Cerebellar nuclear complex (tissue), 1 donor: ENCODE measurements around the gene DPF3.

ENCODE experiments used
- DNase-seq, 2 experiments: peaks; one replicate each; lab custom pipeline; 2025; lab: John Stamatoyannopoulos, UW

DPF3 gene

GRCh38 chr14:72839753-72840607 is 53.9 kb downstream of the DPF3 start:
- no peak for DNase-seq

GRCh38 chr14:72839351-72839750 is 54.5 kb downstream of the DPF3 start:
- no peak for DNase-seq

GRCh38 chr14:72836085-72836484 is 57.8 kb downstream of the DPF3 start:
- DNase-seq: no peak

GRCh38 chr14:72833174-72833573 is 60.7 kb downstream of the DPF3 start:
- DNase-seq: no peak

- no peak for DNase-seq
These were observed 62.9 kb downstream of the DPF3 start for GRCh38 chr14:72830786-72831594.

- DNase-seq: no peak
These were observed 63.5 kb downstream of the DPF3 start for GRCh38 chr14:72830356-72830755.

GRCh38 chr14:72828604-72829003 is 65.3 kb downstream of the DPF3 start:
- no peak for DNase-seq

- no peak for DNase-seq
These were observed 67.9 kb downstream of the DPF3 start for GRCh38 chr14:72826039-72826438.

- no peak for DNase-seq
These were observed 68.4 kb downstream of the DPF3 start for GRCh38 chr14:72825486-72825885.

GRCh38 chr14:72824051-72824450 is 69.8 kb downstream of the DPF3 start:
- DNase-seq: no peak

GRCh38 chr14:72822946-72823611 is 70.8 kb downstream of the DPF3 start:
- DNase-seq: no peak

GRCh38 chr14:72818998-72819397 is 74.9 kb downstream of the DPF3 start:
- DNase-seq: no peak

GRCh38 chr14:72816287-72816686 is 77.6 kb downstream of the DPF3 start:
- no peak for DNase-seq

- DNase-seq: no peak
These were observed 78.5 kb downstream of the DPF3 start for GRCh38 chr14:72815430-72815829.

- peak in 1 of 2 experiments; percentile 79 for DNase-seq
These were observed 81.5 kb downstream of the DPF3 start for GRCh38 chr14:72812292-72812851.

- DNase-seq: no peak
These were observed 83.7 kb downstream of the DPF3 start for GRCh38 chr14:72810201-72810600.

- no peak for DNase-seq
These were observed 84.8 kb downstream of the DPF3 start for GRCh38 chr14:72809063-72809462.

- no peak for DNase-seq
These were observed 85.3 kb downstream of the DPF3 start for GRCh38 chr14:72808564-72808963.

GRCh38 chr14:72802588-72802946 is 91.3 kb downstream of the DPF3 start:
- DNase-seq: no peak

GRCh38 chr14:72801836-72802587 is 91.9 kb downstream of the DPF3 start:
- no peak for DNase-seq

GRCh38 chr14:72801381-72801812 is 92.5 kb downstream of the DPF3 start:
- no peak for DNase-seq
